Chondrocyte (in vitro differentiated cells): ENCODE results near the gene DDX6. TPM values are rescaled to one million over a fixed set of nuclear protein-coding genes. Genes with fewer than 3 reads are reported as not detected.

ENCODE experiments used
- DNase-seq: peaks from one replicate; pipeline ENCODE4 v3.0.0; 2021; ENCODE audit warnings: mixed read lengths, low spot score
- H3K27ac Mint-ChIP-seq: one replicate; pipeline ENCODE4 v1.8.0; 2021; ENCODE audit warnings: mild to moderate bottlenecking, moderate library complexity, mixed read lengths; ENCODE audit not compliant: unreplicated experiment
- H3K27me3 Mint-ChIP-seq: 2 replicates; pipeline ENCODE4 v1.8.0; 2021; ENCODE audit warnings: low read depth, mixed read lengths
- H3K36me3 Mint-ChIP-seq: 2 replicates; pipeline ENCODE4 v1.8.0; 2021; ENCODE audit warnings: low read depth, mixed read lengths
- H3K4me1 Mint-ChIP-seq: 2 replicates; pipeline ENCODE4 v1.8.0; 2021; ENCODE audit warnings: low read depth, mild to moderate bottlenecking, mixed read lengths
- H3K4me3 Mint-ChIP-seq: one replicate; pipeline ENCODE4 v1.8.0; 2021; ENCODE audit warnings: mild to moderate bottlenecking, moderate library complexity, mixed read lengths; ENCODE audit not compliant: unreplicated experiment
- H3K9me3 Mint-ChIP-seq: 2 replicates; pipeline ENCODE4 v1.8.0; 2021; ENCODE audit warnings: low read depth, mixed read lengths
- CTCF ChIP-seq: fragments of 200-600 bp; sonication (generic); IDR thresholded peaks from 2 replicates; pipeline ENCODE4 v1.5.0; 2021; ENCODE audit warnings: antibody characterized with exemption, mild to moderate bottlenecking, moderate library complexity
- total RNA-seq: library from RNA; stranded (reverse); gene quantifications from 3 replicates; pipeline ENCODE4 v1.2.1, GENCODE V29; 2021

DDX6 gene
- total RNA-seq, 1 donor from 2014 or later = 136 TPM

- no peak for TF ChIP-seq CTCF
- Mint-ChIP-seq H3K4me3 (no peak overlapping the region), H3K4me1 (no peaks in the 10 kb centered on the region), H3K36me3 (no peaks in the 10 kb centered on the region), H3K27me3 (peaks cover 6% of the 10 kb centered on the region), H3K27ac (no peak overlapping the region), H3K9me3 (no peaks in the 10 kb centered on the region)
- no peak for DNase-seq
These were observed 85.0 kb downstream of the DDX6 start for GRCh38 chr11:118705791-118706545.

GRCh38 chr11:118705111-118705741 is 85.7 kb downstream of the DDX6 start:
- H3K4me1 Mint-ChIP-seq = no peaks in the 10 kb centered on the region
- TF ChIP-seq CTCF = no peak
- no peak for DNase-seq
- H3K27me3 Mint-ChIP-seq = peaks cover 4% of the 10 kb centered on the region
- no peak overlapping the region for H3K4me3 Mint-ChIP-seq
- H3K9me3 Mint-ChIP-seq = peaks cover 3% of the 10 kb centered on the region
- H3K27ac Mint-ChIP-seq = no peak overlapping the region
- H3K36me3 Mint-ChIP-seq = no peaks in the 10 kb centered on the region

GRCh38 chr11:118703563-118704106 is 87.3 kb downstream of the DDX6 start:
- TF ChIP-seq CTCF = no peak
- H3K9me3 Mint-ChIP-seq = peaks cover 4% of the 10 kb centered on the region
- H3K27me3 Mint-ChIP-seq = peaks cover 4% of the 10 kb centered on the region
- no peak overlapping the region for H3K27ac Mint-ChIP-seq
- no peak overlapping the region for H3K4me3 Mint-ChIP-seq
- H3K36me3 Mint-ChIP-seq = no peaks in the 10 kb centered on the region
- no peak for DNase-seq
- no peaks in the 10 kb centered on the region for H3K4me1 Mint-ChIP-seq

GRCh38 chr11:118699506-118700220 is 91.3 kb downstream of the DDX6 start:
- Mint-ChIP-seq H3K27me3 (no peaks in the 10 kb centered on the region), H3K27ac (no peak overlapping the region), H3K9me3 (peaks cover 4% of the 10 kb centered on the region), H3K36me3 (no peaks in the 10 kb centered on the region), H3K4me1 (no peaks in the 10 kb centered on the region), H3K4me3 (no peak overlapping the region)
- no peak for TF ChIP-seq CTCF
- no peak for DNase-seq

Other genes with a start within 250 kb of the DDX6 start
- 16.2 to 22.7 TPM (median 16.6 TPM) in 3 replicates for gene IFT46, start 225.2 kb downstream of the DDX6 start, total RNA-seq
- gene ARCN1, start 218.8 kb downstream of the DDX6 start, total RNA-seq = 233 to 265 TPM (median 240 TPM) in 3 replicates
- 164 to 271 TPM (median 179 TPM) in 3 replicates for gene PHLDB1, start 183.5 kb downstream of the DDX6 start, total RNA-seq
- not detected in 3 replicates for gene TREH, start 111.5 kb downstream of the DDX6 start, total RNA-seq
- gene CXCR5, start 92.7 kb upstream of the DDX6 start, total RNA-seq = 0.07 to 0.27 TPM in 2 of 3 replicates, not detected in the other
- 131 to 145 TPM (median 138 TPM) in 3 replicates for gene BCL9L, start 134.8 kb upstream of the DDX6 start, total RNA-seq
- 0.22 to 0.63 TPM (median 0.38 TPM) in 3 replicates for gene UPK2, start 165.1 kb upstream of the DDX6 start, total RNA-seq
- gene FOXR1, start 180.6 kb upstream of the DDX6 start, total RNA-seq = not detected in 3 replicates
- gene CENATAC, start 207.0 kb upstream of the DDX6 start, total RNA-seq = 16.6 to 30.0 TPM (median 16.7 TPM) in 3 replicates
- 600 to 777 TPM (median 609 TPM) in 3 replicates for gene RPS25, start 227.2 kb upstream of the DDX6 start, total RNA-seq
- 73.0 to 78.8 TPM (median 75.0 TPM) in 3 replicates for gene TRAPPC4, start 227.6 kb upstream of the DDX6 start, total RNA-seq
- gene SLC37A4, start 239.7 kb upstream of the DDX6 start, total RNA-seq = 13.6 to 15.6 TPM (median 13.9 TPM) in 3 replicates